NCI-H226 (cell line): ENCODE results near the gene CCDC192.

ENCODE experiments used
- DNase-seq: peaks from one replicate; pipeline ENCODE4 v3.0.0-alpha.2; 2015

CCDC192 gene

DNA sequence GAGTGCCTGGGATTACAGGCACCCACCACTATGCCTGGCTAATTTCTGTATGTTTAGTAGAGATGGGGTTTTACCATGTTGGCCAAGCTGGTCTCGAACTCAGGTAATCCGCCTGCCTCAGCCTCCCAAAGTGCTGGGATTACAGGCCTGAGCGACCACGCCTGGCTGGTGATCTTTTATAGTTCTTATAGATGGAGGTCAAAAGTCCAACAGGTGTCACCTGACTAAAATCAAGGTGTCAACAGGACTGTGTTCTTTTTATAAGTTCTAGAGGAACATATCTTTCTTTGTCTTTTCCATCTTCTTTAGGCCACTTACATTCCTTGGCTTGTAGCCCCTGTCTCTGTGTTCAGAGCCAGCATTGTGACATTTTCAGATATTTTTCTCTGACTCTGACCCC is 224.9 kb downstream of the CCDC192 start:
- no peak for DNase-seq

DNA sequence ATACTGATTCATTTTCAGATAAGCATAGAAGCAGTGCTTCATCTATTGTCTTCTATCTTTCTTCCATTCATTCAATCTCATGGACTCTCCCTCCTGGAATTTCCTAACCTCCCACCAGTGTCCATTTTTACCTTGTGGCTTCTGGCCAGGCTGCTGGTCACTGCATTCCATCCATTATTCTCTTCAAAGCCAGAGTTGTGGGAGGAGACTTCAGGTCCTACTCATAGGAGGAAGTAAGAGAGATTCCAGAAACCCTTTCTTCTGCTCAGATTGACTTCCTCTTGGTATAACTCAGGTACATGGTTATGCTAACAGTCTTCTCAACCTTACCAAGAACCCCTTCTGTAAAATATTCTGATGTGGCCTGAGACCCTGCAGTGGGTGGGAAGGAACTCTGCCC is 227.1 kb downstream of the CCDC192 start:
- DNase-seq: peak; percentile 92

DNA sequence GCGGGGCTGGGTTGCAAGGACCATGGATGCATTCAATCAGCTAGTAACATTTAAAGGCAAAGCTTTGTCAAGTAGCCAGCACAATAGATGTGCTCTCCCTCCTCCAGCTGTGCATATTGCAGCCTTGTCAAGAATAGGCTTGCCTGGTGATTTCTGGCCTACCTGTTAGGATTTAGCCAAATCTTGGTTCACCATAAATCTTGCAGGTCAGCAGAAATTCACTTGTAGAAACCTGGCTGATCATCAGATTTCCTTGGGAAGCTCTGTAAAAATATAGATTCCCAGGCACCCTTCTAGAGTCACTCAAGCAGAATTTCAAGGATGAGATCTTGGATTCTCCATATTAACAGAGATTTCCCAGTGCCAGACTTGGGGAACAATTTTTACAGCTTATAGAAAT is 228.2 kb downstream of the CCDC192 start:
- no peak for DNase-seq

DNA sequence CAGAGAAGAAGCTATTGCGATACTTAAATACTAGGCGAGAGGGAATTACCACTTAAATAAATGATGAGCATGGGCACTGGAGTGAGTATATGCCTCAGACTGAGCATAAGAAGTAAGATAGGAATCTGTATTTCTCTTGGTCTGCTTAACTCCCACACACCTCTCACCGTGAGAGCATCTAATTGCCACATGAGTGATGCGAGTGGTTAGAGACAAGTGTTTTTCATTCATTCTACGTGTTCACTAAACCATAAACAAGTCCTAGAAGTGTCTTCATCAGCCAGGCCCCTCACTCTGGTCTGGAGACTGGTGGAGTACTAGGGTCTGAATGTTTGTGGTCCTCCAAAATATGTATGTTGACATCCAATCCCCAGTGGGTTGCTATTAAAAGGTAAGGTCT is 230.2 kb downstream of the CCDC192 start:
- no peak for DNase-seq

DNA sequence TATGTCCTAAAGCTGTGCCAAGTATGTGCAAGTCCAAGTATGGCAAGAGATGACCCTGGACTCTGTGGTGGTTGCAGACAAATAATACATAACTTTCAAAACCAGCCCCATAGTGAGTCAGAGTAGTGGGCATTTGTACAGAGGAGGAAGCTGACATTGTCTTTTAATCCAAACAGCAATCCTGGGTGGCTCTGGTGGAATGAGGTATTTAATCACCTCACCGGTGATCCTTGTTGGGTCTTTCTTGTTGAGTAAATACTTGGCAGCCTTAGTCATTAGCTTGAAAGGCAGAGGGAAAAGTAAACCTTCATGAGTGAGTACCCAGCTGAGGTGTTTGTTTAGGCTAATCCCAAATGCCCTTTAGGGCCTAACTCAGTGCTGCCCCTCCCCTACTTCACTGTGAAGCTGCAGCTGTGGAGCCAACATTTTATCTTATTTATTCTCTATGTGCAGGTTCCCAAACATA is 231.6 kb downstream of the CCDC192 start:
- DNase-seq: peak; percentile 95

DNA sequence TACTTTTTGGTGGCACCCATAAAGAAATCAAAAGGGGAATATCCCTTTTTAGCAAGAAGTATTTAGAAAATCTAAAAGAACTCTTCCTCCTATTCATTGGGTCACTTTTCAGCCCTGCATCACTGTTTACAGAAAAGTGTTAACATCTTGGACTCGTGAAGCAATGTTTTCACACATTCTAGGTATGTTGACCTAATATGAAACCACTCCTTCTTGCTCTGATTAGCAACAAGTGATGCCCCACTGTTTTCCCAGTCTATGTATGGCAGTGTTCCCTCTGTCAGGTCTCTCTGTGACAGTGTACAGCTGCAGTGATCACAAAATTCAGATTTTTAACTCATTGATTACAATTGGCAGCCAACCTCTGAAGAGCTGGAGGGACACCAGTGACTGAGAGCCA is 232.2 kb downstream of the CCDC192 start:
- DNase-seq: no peak

DNA sequence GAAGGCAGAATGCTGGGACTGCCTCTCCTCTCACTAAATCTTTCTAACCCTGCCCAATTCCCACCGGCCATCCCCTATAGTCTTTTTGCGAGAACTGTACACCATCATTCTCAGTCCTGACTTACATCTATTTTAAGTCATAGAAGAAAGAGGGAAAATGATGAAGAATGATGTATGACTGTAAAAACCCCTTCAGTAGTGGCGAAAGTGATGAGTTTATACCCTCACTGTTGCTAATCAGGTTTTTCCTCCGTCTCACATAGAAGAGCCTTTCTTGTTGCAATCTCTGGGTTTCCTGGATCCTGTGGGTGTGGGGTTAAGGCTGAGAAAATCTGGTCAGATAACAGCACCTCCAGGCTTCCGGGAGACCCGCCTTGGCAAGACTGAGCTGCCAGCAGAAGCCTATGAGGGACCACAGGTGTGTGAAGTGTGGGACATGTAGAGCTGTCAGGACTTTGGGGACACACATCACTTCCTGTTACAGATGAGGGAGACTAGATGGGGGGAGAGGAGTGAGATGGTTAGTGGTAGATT is 233.3 kb downstream of the CCDC192 start:
- no peak for DNase-seq

DNA sequence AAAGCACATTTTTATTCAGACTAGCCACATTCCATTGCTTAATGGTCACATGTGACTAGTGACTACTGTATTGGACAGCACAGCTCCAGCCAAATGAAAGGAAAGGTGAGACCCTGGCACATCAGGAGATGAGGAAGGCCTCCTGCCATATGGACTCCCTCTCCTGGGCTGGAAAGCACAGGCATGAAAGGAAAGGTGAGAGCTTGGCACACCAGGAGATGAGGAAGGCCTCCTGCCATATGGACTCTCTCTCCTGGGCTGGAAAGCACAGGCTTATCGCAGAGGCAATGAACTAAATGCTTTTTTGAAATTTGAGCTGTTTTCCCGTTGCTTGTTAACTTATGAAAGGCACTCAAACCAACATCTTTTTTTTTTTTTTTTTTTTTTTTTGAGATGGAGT is 235.6 kb downstream of the CCDC192 start:
- no peak for DNase-seq

DNA sequence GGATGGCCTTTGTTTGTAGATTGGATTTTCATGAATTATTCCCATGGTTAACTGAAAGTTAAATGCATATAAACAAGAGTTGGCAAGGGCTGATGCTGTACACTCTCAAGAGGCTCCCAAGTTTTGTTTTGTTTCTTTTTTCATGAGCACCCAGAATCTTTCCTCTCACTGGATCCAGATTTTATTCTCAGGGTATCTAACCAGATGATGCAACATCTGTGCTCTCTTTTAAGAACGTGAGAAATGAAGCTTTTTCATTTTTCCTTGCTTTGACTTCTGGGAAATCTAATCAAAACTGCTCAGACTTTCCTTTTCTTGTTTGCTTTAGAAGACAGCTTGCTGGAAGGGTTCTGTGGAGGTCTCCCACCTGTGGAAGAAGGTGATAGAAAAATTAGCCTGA is 237.7 kb downstream of the CCDC192 start:
- DNase-seq: no peak

DNA sequence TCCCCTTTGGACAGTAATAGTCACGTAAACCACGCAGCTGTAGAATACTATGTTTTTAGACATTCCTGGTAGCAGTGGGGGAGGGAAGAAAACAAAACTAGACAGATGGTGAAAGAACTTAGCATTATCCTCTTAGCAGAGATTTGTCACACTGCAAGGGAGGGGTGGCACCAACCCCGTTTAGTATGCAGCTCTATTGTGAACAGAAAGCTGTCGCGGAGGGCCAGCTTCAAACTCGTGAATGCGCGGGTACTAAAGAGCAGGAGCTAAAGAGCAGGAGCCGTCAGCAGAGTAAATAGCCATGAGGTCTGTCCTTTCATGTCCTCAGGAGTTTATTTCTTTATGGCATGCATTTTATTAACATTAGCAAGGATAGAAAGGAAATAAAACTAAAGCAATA is 238.5 kb downstream of the CCDC192 start:
- no peak for DNase-seq

DNA sequence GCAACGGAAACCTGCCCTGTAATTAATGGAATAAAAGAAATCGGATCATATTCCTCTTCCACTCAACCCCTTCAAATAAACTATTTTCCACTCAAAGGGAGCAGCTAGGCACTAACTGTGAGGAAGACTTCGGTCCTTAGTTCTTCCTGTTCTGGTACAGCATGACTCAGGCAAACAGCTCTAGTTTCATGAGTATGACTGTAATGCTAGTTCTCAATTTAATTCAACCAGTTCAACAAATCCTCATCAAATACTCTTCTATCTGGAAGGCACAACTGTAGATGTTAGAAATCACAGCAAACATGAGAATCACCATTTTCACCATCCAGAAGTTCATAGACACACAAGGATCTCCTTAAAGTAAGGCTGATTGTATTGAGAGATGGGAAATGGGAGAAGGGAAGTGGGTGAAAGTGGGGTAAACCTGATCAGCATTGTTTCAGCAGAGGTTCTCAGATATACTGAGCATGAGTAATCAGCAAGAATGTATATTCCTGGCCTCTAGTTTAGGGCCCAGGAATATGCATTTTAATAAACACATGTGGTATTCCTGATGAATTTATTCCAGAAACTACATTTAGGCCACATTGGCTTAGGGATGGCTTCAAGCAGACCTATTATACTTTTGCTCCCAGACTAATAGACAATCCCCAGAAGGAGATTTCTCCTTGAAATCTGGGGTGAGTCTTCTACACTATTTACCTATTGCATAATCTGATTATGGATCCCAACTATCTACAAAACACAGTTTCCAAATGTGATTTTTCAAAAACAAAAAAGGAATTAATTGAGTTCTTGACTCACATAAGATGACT is 239.3 kb downstream of the CCDC192 start:
- DNase-seq: no peak

DNA sequence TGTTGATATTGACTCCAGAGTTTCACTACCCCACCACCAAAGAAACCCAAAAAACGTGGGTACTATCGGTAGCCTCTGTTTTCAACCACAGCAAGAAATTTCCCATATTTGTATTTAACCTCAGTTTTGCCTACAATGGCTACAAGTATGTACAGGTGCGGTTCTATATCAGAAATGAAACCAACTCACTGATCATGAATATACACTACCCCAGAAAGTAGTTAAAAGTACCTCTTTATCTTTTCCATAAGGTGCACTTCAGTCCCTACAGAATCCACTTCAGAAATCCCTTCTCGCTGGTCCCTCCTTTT is 239.8 kb downstream of the CCDC192 start:
- DNase-seq: no peak

DNA sequence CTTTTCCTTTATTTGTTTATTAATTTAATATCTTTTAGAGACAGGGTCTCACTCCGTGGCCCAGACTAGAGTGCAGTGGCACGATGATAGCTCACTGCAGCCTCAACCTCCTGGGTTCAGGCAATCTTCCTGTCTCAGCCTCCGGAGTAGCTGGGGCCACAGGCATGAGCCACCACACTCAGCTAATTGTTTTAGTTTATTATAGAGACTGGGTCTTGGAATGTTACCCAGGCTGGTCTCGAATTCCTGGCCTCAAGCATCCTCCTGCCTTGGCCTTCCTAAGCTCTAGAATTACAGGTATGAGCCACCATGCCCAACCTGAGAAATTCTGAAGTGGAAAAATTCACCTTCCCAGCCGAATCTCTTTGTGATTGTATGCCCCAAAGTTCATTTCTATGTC is 240.9 kb downstream of the CCDC192 start:
- no peak for DNase-seq

DNA sequence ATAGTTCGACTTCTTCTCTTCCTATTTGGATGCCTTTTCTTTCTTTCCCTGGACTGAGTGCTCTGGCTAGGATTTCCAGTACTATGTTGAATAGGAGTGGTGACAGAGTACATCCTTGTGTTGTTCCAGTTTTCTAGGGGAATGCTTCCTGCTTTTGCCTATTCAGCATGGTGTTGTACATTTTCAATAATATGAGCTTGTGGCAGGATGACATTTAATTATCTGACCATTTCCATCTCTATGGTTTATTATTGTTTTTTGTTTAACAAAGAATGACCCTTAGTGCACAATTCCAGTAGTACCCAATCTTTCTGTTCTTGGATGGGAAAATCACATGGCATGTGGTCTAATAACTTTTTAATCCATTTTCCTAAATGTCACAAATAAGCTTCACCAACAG is 244.8 kb downstream of the CCDC192 start:
- no peak for DNase-seq

DNA sequence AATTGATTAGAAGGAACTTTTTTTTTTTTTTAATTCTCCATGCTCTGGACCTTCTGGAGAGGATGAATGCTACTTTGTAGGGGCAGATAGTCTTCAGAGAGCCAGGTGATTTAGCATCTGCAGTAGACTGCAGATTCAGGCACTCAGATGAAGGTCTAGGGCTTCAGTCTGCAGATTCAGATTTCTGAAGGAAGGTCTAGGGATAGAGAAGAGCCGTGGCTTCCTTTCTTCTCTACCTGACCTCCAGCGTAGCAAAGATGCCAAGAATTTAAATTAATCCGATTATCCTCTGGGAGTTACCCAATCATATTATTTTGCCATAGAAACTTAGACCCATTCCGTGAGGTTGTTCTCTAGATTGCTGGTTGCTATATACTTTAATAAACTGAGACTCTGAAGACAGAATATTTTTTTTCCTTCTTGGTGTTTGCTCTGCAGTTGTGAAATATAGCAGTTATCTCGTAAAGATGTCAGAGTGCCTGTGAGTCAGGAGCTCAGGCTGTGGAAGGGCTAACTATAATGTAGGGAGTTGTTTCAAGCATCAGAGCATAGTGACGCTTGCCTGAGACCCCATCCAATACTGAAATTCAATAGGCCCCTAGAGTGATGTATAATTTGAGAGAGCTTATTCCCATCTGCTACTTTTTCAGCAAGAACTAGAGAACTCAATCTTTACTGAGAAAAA is 247.7 kb downstream of the CCDC192 start:
- peak; percentile 39 for DNase-seq

DNA sequence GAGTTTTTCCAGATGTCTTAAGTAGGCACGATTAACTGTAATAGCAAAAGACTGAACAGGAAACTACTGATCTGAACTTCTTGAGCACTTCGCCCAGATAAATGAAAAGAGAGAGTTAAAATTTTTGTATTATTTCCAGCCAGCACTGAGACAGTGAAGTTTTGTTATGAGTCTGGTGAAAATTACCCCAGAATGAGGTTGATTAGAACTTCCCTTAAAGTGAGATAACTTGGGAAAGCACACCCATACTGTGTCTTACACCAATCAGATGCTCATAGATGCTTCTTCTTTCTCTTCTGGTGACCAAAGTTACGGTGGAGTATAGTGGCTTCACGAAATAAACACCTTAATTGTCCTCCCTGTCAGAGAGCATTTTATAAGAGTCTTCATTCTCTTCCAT is 248.6 kb downstream of the CCDC192 start:
- DNase-seq: no peak

DNA sequence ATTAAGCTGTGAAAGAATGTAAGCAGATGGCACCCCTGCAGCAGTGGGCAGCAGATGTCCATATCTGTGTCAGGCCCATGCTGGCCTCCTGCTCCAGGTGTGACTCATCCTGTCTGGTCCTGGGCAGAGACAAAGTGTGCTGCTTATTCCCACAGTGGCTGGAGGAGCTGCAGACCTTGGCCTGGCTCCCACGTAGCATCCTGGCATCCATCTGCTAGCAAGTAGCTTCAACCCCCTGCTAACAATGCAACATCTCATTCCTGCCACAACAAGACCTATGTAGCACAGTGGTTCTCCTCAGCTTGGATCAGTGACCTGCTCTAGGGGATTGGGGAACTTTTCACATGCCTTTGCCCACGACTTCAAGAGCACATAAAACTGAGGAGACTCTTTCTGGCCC is 254.0 kb downstream of the CCDC192 start:
- peak; percentile 63 for DNase-seq

DNA sequence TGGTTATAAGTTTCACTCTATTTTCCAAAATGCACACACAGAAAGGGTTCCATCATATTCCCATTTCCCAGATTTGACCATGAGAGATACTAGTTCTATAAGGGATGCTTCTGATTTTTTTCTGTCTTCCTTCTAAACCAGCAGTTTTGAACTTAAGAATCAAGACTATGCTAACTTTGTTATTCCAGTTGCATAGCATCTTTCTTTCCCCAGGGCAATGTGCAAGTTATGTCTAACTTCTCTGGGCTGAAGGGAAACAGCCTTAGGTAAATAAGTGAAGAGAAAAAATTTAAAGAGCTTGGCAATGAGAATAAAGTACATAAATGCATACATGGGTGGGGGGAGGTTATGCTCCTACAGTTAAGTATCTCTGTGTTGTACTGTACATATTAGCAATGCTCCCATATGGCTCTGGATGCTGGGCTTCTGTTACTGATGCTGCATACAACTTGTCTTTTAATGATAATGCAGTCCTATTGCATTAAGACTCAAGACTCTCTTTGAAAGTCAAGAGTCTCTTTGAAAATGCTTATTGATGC is 254.6 kb downstream of the CCDC192 start:
- DNase-seq: no peak

DNA sequence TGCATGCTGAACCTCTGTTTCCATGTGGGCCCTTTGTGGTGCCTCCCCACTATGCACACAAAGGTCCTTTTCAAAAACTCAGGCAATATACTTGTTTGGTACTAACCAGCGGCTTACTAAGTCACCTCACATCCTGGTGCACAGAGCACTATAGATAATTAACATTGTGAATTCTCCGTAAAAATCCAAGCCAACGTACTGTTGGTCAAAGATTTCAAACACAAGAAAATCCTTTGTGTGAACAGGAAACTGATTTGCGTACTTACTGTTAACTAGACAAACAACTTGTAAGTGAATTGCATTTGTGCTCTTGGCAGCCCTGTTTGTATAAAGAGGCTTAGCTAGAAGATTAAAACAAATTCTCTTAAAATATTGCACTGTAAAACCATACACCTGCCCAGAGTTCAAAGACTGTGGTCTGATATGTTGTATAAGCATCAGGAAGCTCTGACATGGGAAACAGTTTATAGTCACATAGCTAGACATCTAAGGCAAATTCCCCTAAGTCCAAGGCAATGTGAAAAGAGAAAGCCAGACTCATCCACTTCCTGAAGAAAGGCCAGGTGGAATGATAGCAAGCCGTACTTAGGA is 255.3 kb downstream of the CCDC192 start:
- DNase-seq: no peak

DNA sequence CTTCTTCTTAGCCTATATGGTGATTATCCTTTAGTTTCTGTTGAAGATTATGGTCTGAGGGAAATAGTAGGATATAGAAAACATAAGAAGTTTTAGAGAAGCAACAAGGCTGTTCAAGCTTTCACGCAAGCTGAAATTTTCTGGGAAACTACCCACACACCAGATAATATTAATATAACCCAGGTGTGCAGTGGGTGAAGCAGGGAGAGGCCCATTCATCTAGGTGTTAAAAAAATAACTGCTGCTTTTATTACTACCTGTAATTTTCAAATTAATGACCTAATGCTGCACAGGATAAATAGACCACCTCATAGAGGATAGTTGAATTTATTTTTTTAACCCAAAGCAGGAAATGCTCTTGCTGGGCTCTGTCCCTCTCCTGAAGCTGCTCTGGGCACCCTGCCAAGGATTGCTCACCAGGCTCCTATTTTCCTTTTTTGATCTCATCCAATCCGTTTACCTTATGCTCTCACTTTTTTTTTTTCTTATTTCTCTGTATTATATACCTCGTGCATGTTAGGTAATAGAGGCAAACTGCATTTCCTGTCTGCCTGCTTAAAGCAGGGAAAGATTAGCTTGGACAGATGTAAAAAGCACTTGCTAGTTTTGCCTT is 256.1 kb downstream of the CCDC192 start:
- peak; percentile 72 for DNase-seq

DNA sequence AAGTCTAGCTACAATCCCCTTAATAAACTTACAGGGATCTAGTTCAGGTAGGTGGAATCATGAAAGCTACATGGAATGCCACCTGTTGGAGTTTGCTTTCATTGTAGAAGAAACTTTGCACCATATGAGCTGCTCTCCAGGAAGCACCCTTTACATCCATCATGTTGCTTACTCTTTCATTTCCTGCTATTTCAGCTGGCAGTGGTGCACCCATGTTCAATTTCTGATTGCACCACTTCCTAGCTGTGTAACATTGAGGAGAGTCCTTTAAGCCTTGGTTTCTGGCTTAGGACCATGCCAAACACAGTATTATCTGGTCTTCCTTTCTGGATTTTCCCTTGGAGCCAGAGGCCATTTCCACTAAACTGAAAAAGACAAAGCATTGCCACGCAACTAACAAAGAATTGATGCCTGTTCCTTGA is 257.1 kb downstream of the CCDC192 start:
- peak; percentile 12 for DNase-seq

DNA sequence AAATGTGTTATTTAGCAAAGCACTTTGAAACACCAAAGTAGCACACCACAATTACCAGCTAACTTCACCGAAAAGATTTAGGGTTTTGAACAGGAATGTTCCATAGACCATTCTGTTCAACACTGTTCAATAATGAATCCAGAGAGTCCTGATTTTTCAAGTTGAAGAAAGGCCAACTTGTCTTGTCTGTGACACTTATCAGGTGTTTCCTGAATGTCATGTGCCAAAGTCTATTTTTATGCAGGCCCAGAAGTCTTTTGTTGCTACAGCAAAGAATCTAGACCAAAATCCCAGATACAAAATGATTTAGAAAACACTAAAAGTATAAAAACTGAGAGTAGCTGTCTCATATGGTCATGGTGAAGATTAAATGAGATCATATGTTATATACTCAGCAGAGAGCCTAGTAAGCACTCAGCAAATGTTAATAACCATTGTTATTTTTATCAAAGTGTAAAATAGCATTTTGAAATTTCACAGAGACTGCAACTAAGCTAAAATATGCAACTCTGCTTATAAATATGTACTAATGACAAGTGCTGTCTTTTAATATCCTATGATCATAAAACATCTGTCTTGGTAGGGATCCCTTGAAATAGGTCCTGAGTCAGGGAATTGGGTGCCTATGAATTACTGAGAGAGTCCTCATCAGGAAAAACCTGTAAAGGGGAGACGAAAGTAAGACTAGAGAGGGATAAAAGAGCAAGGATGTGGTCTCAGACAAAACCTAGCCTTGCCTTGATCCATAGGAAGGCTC is 258.0 kb downstream of the CCDC192 start:
- DNase-seq: no peak

DNA sequence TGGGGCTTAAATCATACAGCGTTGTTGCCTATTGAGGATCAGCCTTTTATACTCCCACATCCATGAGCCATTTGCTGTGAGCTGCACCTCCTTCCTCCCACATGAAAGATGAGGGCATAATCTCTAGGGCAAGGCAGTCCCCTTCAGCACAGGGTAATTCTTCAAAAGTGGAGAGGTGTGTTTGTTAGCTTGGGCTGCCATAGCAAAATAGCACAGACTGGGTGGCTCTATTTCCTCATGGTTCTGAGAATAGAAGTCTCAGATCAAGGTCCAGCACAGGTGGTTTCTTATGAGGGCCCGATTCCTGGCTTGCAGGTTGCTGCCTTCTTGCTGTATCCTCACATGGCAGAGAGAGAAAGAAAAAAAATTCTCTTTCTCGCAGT is 258.6 kb downstream of the CCDC192 start:
- no peak for DNase-seq
